Adipocyte (in vitro differentiated cells): ENCODE data around the gene FAF1.
A peak's percentile ranks its signal among the peaks of the same experiment; 100 is the strongest.
"Not testable (repeated sequence)": the region's sequence is repeated elsewhere in the genome, so short reads cannot be mapped to it uniquely, and the experiment has no call there.

Experiments
- DNase-seq: peaks from one replicate; pipeline ENCODE4 v3.0.0-alpha.2; 2015; ENCODE audit warnings: low read depth
- H3K27me3 ChIP-seq: replicated peaks from 2 replicates; pipeline ENCODE4 v1.7.0; 2013; ENCODE audit warnings: mild to moderate bottlenecking, low read length, moderate library complexity; ENCODE audit not compliant: control insufficient read depth, insufficient read depth
- H3K36me3 ChIP-seq: 2 replicates; pipeline ENCODE4 v1.7.0; 2013; ENCODE audit warnings: low read length, mild to moderate bottlenecking, moderate library complexity; ENCODE audit not compliant: control insufficient read depth, insufficient read depth, severe bottlenecking
- H3K4me1 ChIP-seq: 2 replicates; pipeline ENCODE4 v1.7.0; 2013; ENCODE audit warnings: mild to moderate bottlenecking, low read length, moderate library complexity; ENCODE audit not compliant: control insufficient read depth, insufficient read depth
- H3K4me3 ChIP-seq: 2 replicates; pipeline ENCODE4 v1.7.0; 2013; ENCODE audit warnings: mild to moderate bottlenecking, low read length, moderate library complexity
- H3K9ac ChIP-seq: 2 replicates; pipeline ENCODE4 v1.7.0; 2013; ENCODE audit warnings: mild to moderate bottlenecking, low read length, moderate library complexity
- H3K9me3 ChIP-seq: 2 replicates; pipeline ENCODE4 v1.7.0; 2013; ENCODE audit warnings: mild to moderate bottlenecking, low read length, moderate library complexity; ENCODE audit not compliant: control insufficient read depth

FAF1 gene

GRCh38 chr1:50717327-50717726, 242.7 kb downstream of the FAF1 start:
- no peak for DNase-seq
- Histone ChIP-seq H3K9ac (no peak overlapping the region), H3K4me3 (no peak overlapping the region), H3K36me3 (no peaks in the 10 kb centered on the region), H3K27me3 (no peaks in the 10 kb centered on the region), H3K4me1 (no peaks in the 10 kb centered on the region), H3K9me3 (no peaks in the 10 kb centered on the region)

DNA sequence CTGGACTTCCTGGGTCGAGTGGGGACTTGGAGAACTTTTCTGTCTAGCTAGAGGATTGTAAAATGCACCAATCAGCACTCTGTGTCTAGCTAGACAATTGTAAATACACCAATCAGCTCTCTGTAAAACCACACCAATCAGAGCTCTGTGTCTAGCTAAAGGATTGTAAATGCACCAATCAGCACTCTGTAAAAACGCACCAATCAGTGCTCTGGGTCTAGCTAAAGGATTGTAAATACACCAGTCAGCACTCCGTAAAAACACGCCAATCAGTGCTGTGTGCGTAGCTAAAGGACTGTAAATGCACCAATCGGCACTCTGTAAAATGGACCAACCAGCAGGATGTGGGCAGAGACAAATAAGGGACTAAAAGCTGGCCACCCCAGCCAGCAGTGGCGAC, 243.6 kb downstream of the FAF1 start:
- not testable (repeated sequence) for H3K4me3 ChIP-seq, DNase-seq, H3K9ac ChIP-seq, H3K9me3 ChIP-seq, H3K36me3 ChIP-seq, H3K27me3 ChIP-seq, H3K4me1 ChIP-seq

DNA sequence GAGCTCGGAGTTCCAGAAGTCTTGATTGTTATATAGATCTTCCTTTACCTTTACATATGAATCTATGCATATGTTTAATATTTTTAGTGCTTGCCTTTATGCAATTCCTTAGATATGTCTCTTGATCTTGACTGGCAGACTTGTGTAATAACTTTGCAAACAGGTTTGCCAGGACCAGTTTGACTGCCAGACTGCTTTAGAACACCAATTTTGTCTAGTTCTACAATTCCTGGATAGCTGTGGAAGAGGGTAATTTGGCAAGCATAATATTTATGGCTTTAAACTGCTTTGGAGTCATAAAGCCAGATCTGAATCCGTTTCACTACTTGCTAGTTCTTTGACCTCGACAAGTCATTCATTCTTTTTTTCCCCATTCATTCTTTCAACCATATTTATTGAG, 250.0 kb downstream of the FAF1 start:
- Histone ChIP-seq H3K36me3 (no peaks in the 10 kb centered on the region), H3K9me3 (no peaks in the 10 kb centered on the region), H3K4me3 (no peak overlapping the region), H3K4me1 (no peaks in the 10 kb centered on the region), H3K27me3 (no peaks in the 10 kb centered on the region), H3K9ac (no peak overlapping the region)
- no peak for DNase-seq

DNA sequence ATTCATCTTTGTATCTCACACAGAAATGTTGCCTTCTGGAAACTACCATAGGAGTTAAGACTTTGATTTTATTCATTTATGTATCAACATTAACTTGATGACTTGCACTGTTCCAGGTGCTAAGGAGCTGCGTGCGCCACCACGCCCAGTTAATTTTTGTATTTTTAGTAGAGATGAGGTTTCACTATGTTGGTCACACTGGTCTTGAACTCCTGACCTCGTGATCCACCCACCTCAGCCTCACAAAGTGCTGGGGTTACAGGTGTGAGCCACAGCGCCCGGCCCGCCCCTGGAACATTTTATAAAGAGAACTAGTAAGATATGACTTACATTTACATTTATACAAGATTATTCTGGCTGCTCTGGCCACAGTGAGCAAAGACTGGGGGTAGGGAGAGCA, 252.2 kb downstream of the FAF1 start:
- Histone ChIP-seq H3K4me1 (no peaks in the 10 kb centered on the region), H3K9me3 (no peaks in the 10 kb centered on the region), H3K9ac (no peak overlapping the region), H3K36me3 (no peaks in the 10 kb centered on the region), H3K27me3 (no peaks in the 10 kb centered on the region), H3K4me3 (no peak overlapping the region)
- DNase-seq: no peak

GRCh38 chr1:50705699-50706098, 254.4 kb downstream of the FAF1 start:
- Histone ChIP-seq H3K36me3 (no peaks in the 10 kb centered on the region), H3K4me1 (no peaks in the 10 kb centered on the region), H3K4me3 (no peak overlapping the region), H3K9me3 (no peaks in the 10 kb centered on the region), H3K9ac (no peak overlapping the region), H3K27me3 (no peaks in the 10 kb centered on the region)
- DNase-seq: no peak

GRCh38 chr1:50705041-50705440, 255.0 kb downstream of the FAF1 start:
- no peak for DNase-seq
- Histone ChIP-seq H3K36me3 (no peaks in the 10 kb centered on the region), H3K9me3 (no peaks in the 10 kb centered on the region), H3K27me3 (no peaks in the 10 kb centered on the region), H3K4me3 (no peak overlapping the region), H3K9ac (no peak overlapping the region), H3K4me1 (no peaks in the 10 kb centered on the region)

DNA sequence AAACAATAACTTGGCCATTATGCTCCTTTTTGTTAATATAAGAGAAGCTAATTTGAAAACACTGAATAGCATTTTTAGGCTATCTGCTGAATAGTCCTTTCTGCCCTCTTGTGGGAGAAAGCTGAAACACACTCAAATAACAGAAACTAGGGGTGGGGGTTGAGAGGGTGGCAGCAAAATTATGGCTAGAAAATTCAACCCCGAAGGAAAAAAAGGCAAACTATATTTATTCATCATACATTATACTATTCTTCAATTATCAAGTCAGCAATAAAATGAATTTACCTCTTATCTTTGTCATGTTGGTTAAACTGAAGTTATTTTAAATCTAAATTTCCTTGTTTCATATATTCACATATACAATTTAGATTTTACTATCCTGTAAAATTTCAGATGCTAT, 255.9 kb downstream of the FAF1 start:
- H3K27me3 ChIP-seq: no peaks in the 10 kb centered on the region
- no peaks in the 10 kb centered on the region for H3K36me3 ChIP-seq
- H3K9me3 ChIP-seq: no peaks in the 10 kb centered on the region
- H3K4me3 ChIP-seq: no peak overlapping the region
- no peak overlapping the region for H3K9ac ChIP-seq
- H3K4me1 ChIP-seq: no peaks in the 10 kb centered on the region
- DNase-seq: peak; percentile 78

GRCh38 chr1:50703240-50703639, 256.8 kb downstream of the FAF1 start:
- no peak overlapping the region for H3K9ac ChIP-seq
- no peak overlapping the region for H3K4me3 ChIP-seq
- H3K27me3 ChIP-seq: no peaks in the 10 kb centered on the region
- H3K4me1 ChIP-seq: peaks cover 1% of the 10 kb centered on the region
- DNase-seq: no peak
- H3K9me3 ChIP-seq: no peaks in the 10 kb centered on the region
- no peaks in the 10 kb centered on the region for H3K36me3 ChIP-seq

GRCh38 chr1:50702395-50702794, 257.7 kb downstream of the FAF1 start:
- DNase-seq: no peak
- Histone ChIP-seq H3K4me3 (no peak overlapping the region), H3K4me1 (peaks cover 8% of the 10 kb centered on the region), H3K9me3 (no peaks in the 10 kb centered on the region), H3K36me3 (no peaks in the 10 kb centered on the region), H3K27me3 (no peaks in the 10 kb centered on the region), H3K9ac (no peak overlapping the region)

- Histone ChIP-seq H3K4me3 (no peak overlapping the region), H3K36me3 (no peaks in the 10 kb centered on the region), H3K4me1 (peaks cover 9% of the 10 kb centered on the region), H3K9me3 (no peaks in the 10 kb centered on the region), H3K27me3 (no peaks in the 10 kb centered on the region), H3K9ac (no peak overlapping the region)
- DNase-seq: no peak
Observed at GRCh38 chr1:50701706-50702317, 258.3 kb downstream of the FAF1 start.

GRCh38 chr1:50700621-50701020, 259.4 kb downstream of the FAF1 start:
- H3K9ac ChIP-seq: no peak overlapping the region

DNA sequence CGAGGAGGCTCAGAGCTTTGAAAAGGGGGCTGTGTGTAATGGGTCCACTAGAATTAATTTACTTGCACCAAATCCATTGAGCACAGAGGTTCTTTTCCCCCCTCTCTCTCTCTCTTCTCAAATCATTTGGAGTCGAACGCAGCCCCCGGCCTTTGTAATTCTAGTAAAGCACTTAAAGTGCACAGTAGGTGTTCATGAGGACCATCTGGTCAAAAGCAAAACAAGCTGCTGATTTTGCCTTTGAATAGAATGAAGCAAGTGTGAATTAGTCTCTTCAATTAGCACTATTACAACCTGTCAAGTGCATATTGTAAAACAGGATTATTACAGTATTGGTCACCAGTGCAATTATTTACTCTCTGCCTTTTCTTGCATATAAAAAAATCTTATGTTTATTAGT, 259.9 kb downstream of the FAF1 start:
- DNase-seq: no peak
- Histone ChIP-seq H3K27me3 (no peaks in the 10 kb centered on the region), H3K9ac (no peak overlapping the region), H3K9me3 (no peaks in the 10 kb centered on the region), H3K4me1 (peaks cover 9% of the 10 kb centered on the region), H3K36me3 (no peaks in the 10 kb centered on the region), H3K4me3 (no peak overlapping the region)

More at GRCh38 chr1:50700621-50701020, 259.4 kb downstream of the FAF1 start:
- DNase-seq: no peak
- no peaks in the 10 kb centered on the region for H3K9me3 ChIP-seq
- H3K4me3 ChIP-seq: no peak overlapping the region
- H3K27me3 ChIP-seq: no peaks in the 10 kb centered on the region
- no peaks in the 10 kb centered on the region for H3K36me3 ChIP-seq
- H3K4me1 ChIP-seq: peaks cover 9% of the 10 kb centered on the region
